OCI-LY7 (cell line): ENCODE measurements around the gene ARFGAP3.

Source experiments
- CTCF ChIP-seq: fragments of 200-600 bp; sonication (generic); conservative IDR thresholded peaks from 2 replicates; pipeline ENCODE4 v1.5.1; 2014; ENCODE audit warnings: mild to moderate bottlenecking, antibody characterized with exemption, low read length, moderate library complexity, mixed read lengths
- EZH2phosphoT487 ChIP-seq: fragments of 200-600 bp; sonication (generic); IDR thresholded peaks from 2 replicates; pipeline ENCODE4 v1.6.1; 2018; ENCODE audit warnings: low read depth, borderline replicate concordance, mild to moderate bottlenecking, mixed run types, antibody characterized with exemption, low read length, moderate library complexity, mixed read lengths

- no peak for TF ChIP-seq CTCF
- TF ChIP-seq EZH2phosphoT487 = no peak
These were observed 53.7 kb downstream of the ARFGAP3 start for GRCh38 chr22:42803389-42803788.
